ENCODE measurements around the gene TWIST2.

GRCh38 chr2:238816291-238816690 is 31.6 kb upstream of the TWIST2 start:
- TF ChIP-seq CTCF (IDR thresholded peaks at IDR 0.05): no peak
- TF ChIP-seq POLR2A (IDR thresholded peaks at IDR 0.05): no peak
